Measurements from ENCODE around the gene NPEPPS.

The NPEPPS gene

DNA sequence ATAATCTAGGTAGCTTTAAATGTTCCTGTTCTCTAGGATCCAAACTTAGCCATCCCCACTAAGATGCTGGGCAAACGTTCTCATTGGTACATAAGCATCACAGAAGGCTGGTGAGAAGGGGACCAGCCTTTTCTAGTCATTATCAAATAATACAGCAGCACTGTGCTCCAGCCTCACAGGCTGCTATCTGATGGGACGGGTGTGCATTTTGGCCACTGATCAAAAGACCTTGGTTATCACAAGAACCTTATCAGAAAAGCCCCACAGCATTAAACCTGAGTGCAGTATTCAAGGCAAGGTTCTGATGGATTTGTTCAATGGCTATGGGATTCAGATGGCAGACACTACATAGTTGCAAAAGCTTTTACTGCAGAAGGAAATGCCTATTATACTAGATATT lies 99.7 kb downstream of the NPEPPS start:
- no peak for DNase-seq

GRCh38 chr17:47632991-47633390 lies 102.1 kb downstream of the NPEPPS start:
- no peak for DNase-seq

DNA sequence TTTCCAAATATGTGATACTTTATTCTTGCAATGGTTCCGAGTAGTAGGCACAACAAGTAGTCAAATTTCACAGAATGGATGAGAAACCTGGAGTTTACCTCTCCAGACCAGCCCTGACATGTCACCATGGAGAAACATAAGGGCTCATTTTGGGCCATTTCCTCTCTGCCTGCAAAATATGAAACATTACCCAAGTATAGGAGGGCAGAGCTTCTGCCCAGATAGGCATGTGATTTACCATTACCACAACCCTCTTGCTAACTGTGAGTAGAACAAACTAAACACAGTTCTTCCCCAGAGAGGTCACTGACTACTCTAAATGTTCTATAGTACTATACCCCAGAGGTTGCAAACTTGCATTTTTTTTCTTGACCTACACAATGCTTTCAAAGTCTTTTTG lies 103.1 kb downstream of the NPEPPS start:
- no peak for DNase-seq

- no peak for DNase-seq
These were observed 104.0 kb downstream of the NPEPPS start for GRCh38 chr17:47634870-47635269.

GRCh38 chr17:47635734-47636133 lies 104.8 kb downstream of the NPEPPS start:
- no peak for DNase-seq

GRCh38 chr17:47636273-47637030 lies 105.5 kb downstream of the NPEPPS start:
- no peak for DNase-seq

- no peak for DNase-seq
These were observed 108.0 kb downstream of the NPEPPS start for GRCh38 chr17:47638903-47639302.

DNA sequence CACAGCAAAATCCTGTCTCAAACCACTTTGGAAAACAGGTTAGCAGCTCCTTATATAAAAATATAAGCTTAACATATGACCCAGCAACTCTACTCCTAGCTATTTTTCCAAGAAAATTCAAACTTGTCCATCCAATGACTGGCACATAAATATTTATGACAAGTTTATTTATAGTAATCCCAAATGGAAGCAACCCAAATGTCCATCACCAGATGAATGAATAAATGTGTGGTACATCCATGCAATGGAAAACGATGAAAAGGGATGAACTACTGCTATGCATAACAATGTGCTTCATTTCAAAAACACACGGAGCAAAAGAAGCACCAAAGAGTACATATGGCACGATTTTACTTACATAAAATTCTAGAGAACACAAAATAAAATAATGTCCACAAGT lies 109.2 kb downstream of the NPEPPS start:
- DNase-seq, result no peak

DNA sequence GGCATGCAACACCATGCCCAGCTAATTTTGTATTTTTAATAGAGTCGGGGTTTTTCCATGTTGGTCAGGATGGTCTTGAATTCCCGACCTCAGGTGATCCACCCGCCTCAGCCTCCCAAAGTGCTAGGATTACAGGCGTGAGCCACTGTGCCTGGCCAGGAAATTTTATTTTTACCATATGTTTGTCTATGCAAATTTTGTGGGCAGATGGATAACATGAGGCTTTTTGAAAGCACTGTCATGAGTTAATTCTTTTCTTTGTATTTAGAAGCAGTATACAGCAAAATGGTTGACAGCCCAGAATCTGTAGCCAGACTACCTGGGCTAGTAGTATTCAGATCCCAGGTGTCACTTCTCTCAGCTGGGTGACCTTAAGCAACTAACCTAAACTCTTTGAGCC lies 110.3 kb downstream of the NPEPPS start:
- DNase-seq, result no peak

DNA sequence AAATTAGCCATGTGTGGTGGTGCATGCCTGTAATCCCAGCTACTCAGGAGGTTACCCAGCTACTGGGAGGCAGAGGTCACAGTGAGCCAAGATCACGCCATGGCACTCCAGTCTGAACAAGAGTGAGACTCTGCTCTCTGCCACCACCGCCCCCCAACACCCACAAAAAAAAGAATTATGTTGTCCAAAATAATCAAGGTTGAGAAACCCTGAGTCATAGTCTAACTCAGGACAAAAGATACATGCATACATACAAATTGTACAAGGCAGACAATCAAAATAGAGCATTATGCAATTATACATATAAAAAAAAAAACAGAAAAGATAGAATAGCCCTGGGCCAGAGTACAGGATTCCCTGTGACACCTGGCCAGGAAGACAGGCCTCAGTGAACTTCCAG lies 112.2 kb downstream of the NPEPPS start:
- DNase-seq, result no peak

GRCh38 chr17:47644324-47644723 lies 113.4 kb downstream of the NPEPPS start:
- no peak for DNase-seq

DNA sequence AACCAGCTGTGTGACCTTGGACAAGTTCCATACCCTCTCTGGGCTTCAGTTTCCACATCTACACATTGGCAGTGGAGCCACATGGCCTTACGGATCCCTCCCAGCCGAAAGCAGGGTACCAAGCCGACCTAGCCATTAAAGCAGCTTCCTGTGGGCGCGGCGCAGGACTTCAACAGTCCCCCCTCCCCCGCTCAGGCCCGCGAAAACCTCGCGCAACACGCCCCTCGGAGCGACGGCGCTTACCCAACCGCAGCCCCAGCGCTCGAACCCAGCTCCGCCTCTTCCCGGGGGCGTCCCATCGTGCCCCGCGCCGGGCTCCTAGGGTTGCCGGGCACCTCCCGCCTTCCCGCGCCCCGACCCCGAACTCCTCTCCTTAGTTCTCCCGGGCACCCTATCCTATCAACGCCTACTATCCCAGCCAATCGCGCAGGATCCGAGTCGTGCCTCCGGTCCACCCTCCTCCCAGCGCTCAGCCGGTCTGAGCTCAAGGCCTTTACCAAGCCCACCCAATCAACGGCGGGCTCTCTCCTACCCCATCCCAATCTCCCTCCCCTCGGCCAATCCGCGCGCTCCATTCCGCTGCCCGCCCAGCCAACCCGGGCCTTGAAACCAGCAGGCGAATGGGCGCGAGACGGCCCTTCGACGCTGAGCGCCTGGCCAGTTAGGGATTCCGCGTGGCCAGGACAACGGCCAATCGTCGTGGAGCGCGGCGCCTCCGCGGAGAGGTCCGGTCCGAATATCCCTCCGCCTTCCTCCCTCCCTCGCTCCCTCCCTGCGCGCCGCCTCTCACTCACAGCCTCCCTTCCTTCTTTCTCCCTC lies 118.5 kb downstream of the NPEPPS start, which contains the start of gene KPNB1:
Gene KPNB1 (plus strand): TSS at position 767 of the 819 bp plus-strand sequence. CDS start 326 bp downstream, outside the sequence.
- DNase-seq, result peak; percentile 100

DNA sequence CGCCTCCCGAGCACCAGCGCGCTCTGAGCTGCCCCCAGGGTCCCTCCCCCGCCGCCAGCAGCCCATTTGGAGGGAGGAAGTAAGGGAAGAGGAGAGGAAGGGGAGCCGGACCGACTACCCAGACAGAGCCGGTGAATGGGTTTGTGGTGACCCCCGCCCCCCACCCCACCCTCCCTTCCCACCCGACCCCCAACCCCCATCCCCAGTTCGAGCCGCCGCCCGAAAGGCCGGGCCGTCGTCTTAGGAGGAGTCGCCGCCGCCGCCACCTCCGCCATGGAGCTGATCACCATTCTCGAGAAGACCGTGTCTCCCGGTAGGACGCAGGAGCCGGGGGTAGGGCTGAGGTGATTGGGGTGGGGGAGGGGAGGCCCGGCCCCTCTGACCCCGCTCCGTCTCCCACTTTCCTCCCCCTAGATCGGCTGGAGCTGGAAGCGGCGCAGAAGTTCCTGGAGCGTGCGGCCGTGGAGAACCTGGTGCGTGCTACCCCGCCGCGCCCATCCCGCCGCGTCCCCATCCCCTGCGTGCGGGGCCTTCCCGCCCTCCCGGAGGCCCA lies 119.1 kb downstream of the NPEPPS start:
- no peak for DNase-seq

GRCh38 chr17:47650525-47651522 lies 119.9 kb downstream of the NPEPPS start:
- DNase-seq, result peak; percentile 98

- DNase-seq, result no peak
These were observed 120.8 kb downstream of the NPEPPS start for GRCh38 chr17:47651704-47652103.

GRCh38 chr17:47652570-47652969 lies 121.7 kb downstream of the NPEPPS start:
- peak; percentile 7 for DNase-seq

- no peak for DNase-seq
These were observed 122.5 kb downstream of the NPEPPS start for GRCh38 chr17:47653442-47653841.

DNA sequence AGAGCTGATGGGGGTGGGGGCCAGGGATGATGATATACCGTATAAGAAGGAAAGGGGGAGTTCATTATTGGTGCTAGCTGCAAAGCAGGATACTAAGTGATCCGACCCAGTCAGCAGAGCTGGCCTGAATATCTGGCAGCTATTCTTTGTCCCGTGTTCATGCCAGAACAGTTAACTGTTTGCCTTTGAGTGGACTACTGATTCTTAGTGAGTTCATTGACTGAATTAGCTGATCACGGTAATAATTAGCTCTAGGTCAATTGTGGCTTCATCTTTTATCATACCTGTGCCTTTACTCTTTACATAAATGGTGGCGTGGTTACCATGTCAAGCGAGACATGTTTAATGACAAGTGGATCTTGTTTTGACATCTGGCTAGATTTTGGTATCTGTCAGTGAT lies 124.1 kb downstream of the NPEPPS start:
- DNase-seq, result no peak

- no peak for DNase-seq
These were observed 129.2 kb downstream of the NPEPPS start for GRCh38 chr17:47660064-47660492.

- peak; percentile 53 for DNase-seq
These were observed 133.2 kb downstream of the NPEPPS start for GRCh38 chr17:47663912-47664623.

GRCh38 chr17:47664624-47664941 lies 133.7 kb downstream of the NPEPPS start:
- no peak for DNase-seq

DNA sequence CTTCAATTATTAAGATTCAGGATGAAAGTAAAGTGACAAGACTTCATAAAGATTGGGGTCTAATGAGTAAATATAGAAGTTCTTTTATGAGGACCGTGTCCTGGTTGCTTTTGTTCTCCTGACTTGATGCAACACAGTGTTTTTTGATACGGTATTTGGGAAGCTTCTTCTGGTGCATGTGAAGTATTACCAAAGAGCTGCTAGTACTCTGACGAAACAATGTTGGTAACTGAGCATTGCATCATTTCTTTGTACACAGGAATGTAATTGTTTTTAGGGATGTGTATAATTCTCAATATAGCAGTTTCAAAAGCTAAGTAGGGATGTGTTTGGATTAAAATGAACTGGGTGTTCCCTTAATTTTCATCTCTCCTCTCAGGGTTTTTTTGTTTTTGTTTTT lies 134.7 kb downstream of the NPEPPS start:
- peak; percentile 29 for DNase-seq
